ENCODE results near the gene ZNF277. TPM values are rescaled to one million over a fixed set of nuclear protein-coding genes. Genes with fewer than 3 reads are reported as not detected.
A peak's percentile ranks its signal among the peaks of the same experiment; 100 is the strongest.

The ZNF277 gene
- total and polyA plus RNA-seq, 2 donors (not counting 3 experiments of a cell fraction or from before 2014, with no cell fraction given), result 7.8 to 22.6 TPM

GRCh38 chr7:112189691-112190090 lies 16.8 kb upstream of the ZNF277 start:
- Histone ChIP-seq H3K9ac (replicated peaks; ENCODE audit: extremely low read depth, insufficient read depth, low read length) (no peak overlapping the region), H3K4me2 (ENCODE audit: insufficient read depth, low read length) (no peak overlapping the region), H3K36me3 (ENCODE audit: control insufficient read depth in 2 of 2, extremely low read depth in 1 of 2, insufficient read depth in 2 of 2, low read length in 2 of 2) (no peaks in the 10 kb centered on the region), H3K9me1 (replicated peaks; ENCODE audit: control insufficient read depth, extremely low read depth, insufficient read depth, low read length) (no peaks in the 10 kb centered on the region), H3K27ac (ENCODE audit: insufficient read depth, low read depth, low read length) (peak overlapping the region; percentile 19), H3K4me3 (replicated peaks in 1 of 3; ENCODE audit: insufficient read depth in 1 of 3, low read depth in 1 of 3, low read length in 3 of 3) (no peak overlapping the region), H3K79me2 (ENCODE audit: control insufficient read depth, insufficient read depth, low read length) (peaks cover 88% of the 10 kb centered on the region), H2AFZ (ENCODE audit: low read depth, low read length) (no peak overlapping the region), H3K27me3 (ENCODE audit: control insufficient read depth in 2 of 2, insufficient read depth in 2 of 2, low read length in 2 of 2) (no peaks in the 10 kb centered on the region), H4K20me1 (replicated peaks; ENCODE audit: control insufficient read depth, extremely low read depth, insufficient read depth, low read length) (no peaks in the 10 kb centered on the region), H3K9me3 (replicated peaks; ENCODE audit: control insufficient read depth, insufficient read depth, low read length) (no peaks in the 10 kb centered on the region), H3K4me1 (ENCODE audit: control insufficient read depth, extremely low read depth, insufficient read depth, low read length) (peaks cover 92% of the 10 kb centered on the region)
- DNase-seq (ENCODE audit: low read depth, low spot score), result no peak
- ChIA-PET POLR2A (no interaction called here), CTCF (interaction anchor here (1.4 to 1.5 kb wide), 2 partner anchors 13 to 29 kb away, joined by 3 read pairs; no protein-coding TSS in a partner anchor)
- TF ChIP-seq POLR2A (IDR thresholded peaks at IDR 0.05; ENCODE audit: low read depth, low read length) (no peak), MYC (IDR thresholded peaks at IDR 0.05; ENCODE audit: low read depth, low read length) (no peak), GATA2 (IDR thresholded peaks at IDR 0.05; ENCODE audit: insufficient read depth, insufficient read length, low read depth, low read length) (no peak), EZH2 (IDR thresholded peaks at IDR 0.05; ENCODE audit: borderline replicate concordance, low read depth, low read length, severe bottlenecking) (no peak), POLR2AphosphoS5 (IDR thresholded peaks at IDR 0.05; ENCODE audit: insufficient read depth, low read depth, low read length) (no peak), JUN (IDR thresholded peaks at IDR 0.05; ENCODE audit: borderline replicate concordance, insufficient read depth, insufficient read length, low read depth) (no peak), FOS (IDR thresholded peaks at IDR 0.05; ENCODE audit: borderline replicate concordance, insufficient read depth, low read length) (no peak)
- TF ChIP-seq, protein P1, sequence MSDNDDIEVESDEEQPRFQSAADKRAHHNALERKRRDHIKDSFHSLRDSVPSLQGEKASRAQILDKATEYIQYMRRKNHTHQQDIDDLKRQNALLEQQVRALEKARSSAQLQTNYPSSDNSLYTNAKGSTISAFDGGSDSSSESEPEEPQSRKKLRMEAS (IDR thresholded peaks at IDR 0.05; ENCODE audit: insufficient read depth, insufficient read length), result no peak
- TF ChIP-seq, protein P2, sequence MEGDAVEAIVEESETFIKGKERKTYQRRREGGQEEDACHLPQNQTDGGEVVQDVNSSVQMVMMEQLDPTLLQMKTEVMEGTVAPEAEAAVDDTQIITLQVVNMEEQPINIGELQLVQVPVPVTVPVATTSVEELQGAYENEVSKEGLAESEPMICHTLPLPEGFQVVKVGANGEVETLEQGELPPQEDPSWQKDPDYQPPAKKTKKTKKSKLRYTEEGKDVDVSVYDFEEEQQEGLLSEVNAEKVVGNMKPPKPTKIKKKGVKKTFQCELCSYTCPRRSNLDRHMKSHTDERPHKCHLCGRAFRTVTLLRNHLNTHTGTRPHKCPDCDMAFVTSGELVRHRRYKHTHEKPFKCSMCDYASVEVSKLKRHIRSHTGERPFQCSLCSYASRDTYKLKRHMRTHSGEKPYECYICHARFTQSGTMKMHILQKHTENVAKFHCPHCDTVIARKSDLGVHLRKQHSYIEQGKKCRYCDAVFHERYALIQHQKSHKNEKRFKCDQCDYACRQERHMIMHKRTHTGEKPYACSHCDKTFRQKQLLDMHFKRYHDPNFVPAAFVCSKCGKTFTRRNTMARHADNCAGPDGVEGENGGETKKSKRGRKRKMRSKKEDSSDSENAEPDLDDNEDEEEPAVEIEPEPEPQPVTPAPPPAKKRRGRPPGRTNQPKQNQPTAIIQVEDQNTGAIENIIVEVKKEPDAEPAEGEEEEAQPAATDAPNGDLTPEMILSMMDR (IDR thresholded peaks at IDR 0.05; ENCODE audit: extremely low read depth in 1 of 2, insufficient read depth in 1 of 2, low read depth in 1 of 2, low read length in 2 of 2), result no peak
- BruUV-seq (replicated peaks), result no TSS peak
- intact Hi-C loops (cut with micrococcal nuclease) (no loop called here), dilution Hi-C loops (cut with MboI; ENCODE audit: extremely low pct_ligation_motif_present, low sequenced_read_pairs) (no loop called here)
- FAIRE-seq, result no peak

Measured in endothelial cell of umbilical vein (primary cell).